ENCODE results near the gene SKIDA1.

The SKIDA1 gene

DNA sequence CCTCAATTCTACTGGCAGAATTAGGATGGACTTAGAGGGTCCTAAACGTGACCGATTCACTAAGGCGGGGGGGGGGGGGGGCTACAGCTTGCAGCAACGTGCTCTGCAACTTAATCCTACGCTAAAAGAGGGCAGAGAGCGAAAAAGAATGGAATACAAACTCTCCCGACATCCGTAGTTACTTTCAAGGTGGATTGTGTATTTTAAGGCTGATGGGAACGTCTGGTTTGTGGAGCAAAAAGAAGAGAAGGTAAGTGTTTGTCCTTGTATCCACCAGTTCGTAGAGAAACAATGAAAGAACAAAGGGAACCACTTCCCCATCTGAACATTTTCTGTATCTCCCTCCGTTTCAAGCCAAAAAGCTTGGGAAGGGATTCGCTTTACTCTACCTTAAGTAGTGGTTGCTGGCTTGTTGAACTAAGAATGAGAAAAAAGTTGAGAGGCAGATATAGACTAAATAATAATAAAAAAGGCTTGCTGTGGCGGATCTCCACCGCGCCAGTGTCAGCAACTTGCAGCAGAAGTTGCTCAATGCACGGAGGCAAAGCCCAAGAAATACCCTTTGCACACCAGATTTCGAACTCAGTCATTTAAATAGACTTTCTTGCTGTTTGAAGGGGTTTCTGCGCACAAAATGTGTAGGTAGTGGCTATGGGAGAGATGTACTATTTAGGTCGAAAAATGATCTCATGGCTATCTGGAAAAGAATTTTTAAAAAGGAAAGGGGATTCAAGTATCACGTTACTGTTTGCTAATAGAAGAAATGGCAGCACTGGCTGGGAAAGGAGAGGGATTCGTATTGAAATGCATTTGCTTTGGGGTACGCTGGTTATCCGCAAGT is 736 bp downstream of the SKIDA1 start:
- DNase-seq (ENCODE audit: low read depth in 1 of 2, low spot score in 1 of 2) = peak in 1 of 2 experiments; percentile 41
- no peak for TF ChIP-seq GABPA (IDR thresholded peaks at IDR 0.05; ENCODE audit: low read depth)
- TF ChIP-seq, protein P1, sequence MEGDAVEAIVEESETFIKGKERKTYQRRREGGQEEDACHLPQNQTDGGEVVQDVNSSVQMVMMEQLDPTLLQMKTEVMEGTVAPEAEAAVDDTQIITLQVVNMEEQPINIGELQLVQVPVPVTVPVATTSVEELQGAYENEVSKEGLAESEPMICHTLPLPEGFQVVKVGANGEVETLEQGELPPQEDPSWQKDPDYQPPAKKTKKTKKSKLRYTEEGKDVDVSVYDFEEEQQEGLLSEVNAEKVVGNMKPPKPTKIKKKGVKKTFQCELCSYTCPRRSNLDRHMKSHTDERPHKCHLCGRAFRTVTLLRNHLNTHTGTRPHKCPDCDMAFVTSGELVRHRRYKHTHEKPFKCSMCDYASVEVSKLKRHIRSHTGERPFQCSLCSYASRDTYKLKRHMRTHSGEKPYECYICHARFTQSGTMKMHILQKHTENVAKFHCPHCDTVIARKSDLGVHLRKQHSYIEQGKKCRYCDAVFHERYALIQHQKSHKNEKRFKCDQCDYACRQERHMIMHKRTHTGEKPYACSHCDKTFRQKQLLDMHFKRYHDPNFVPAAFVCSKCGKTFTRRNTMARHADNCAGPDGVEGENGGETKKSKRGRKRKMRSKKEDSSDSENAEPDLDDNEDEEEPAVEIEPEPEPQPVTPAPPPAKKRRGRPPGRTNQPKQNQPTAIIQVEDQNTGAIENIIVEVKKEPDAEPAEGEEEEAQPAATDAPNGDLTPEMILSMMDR (IDR thresholded peaks at IDR 0.05; ENCODE audit: insufficient read depth, low read length) = no peak
- peak; percentile 71 for TF ChIP-seq SPI1 (IDR thresholded peaks at IDR 0.05; ENCODE audit: borderline replicate concordance, low read depth)
- H3K27me3 ChIP-seq (ENCODE audit: insufficient read depth, poor library complexity, severe bottlenecking) = no peaks in the 10 kb centered on the region
- peak overlapping the region; percentile 93 for H3K27ac ChIP-seq (replicated peaks)
- peak overlapping the region; percentile 43 for H3K4me3 ChIP-seq (replicated peaks; ENCODE audit: insufficient read depth, low read length)

DNA sequence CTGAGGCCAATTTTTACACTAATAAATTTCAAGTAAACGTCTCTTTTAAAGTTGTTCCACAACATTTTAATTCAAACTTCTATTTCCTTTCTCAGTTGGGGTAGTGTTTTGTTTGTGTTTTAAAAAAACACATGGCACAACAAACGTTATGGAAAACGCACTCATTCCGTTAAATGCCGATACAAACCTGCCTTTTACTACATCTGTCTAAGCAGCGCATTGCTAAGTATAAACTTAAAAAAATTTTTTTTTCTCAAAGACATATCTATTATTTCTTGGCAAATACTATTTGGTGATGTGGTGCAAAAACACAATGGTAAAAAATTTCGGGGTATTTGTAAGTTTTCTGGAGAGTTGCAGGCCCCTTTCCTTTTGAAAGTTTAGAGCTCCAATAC is 1.4 kb downstream of the SKIDA1 start:
- Histone ChIP-seq H3K27ac (replicated peaks) (peak overlapping the region; percentile 93), H3K4me3 (replicated peaks; ENCODE audit: insufficient read depth, low read length) (no peak overlapping the region), H3K27me3 (ENCODE audit: insufficient read depth, poor library complexity, severe bottlenecking) (peaks cover 3% of the 10 kb centered on the region)
- DNase-seq (ENCODE audit: low read depth in 1 of 2, low spot score in 1 of 2) = no peak
- TF ChIP-seq, protein P2, sequence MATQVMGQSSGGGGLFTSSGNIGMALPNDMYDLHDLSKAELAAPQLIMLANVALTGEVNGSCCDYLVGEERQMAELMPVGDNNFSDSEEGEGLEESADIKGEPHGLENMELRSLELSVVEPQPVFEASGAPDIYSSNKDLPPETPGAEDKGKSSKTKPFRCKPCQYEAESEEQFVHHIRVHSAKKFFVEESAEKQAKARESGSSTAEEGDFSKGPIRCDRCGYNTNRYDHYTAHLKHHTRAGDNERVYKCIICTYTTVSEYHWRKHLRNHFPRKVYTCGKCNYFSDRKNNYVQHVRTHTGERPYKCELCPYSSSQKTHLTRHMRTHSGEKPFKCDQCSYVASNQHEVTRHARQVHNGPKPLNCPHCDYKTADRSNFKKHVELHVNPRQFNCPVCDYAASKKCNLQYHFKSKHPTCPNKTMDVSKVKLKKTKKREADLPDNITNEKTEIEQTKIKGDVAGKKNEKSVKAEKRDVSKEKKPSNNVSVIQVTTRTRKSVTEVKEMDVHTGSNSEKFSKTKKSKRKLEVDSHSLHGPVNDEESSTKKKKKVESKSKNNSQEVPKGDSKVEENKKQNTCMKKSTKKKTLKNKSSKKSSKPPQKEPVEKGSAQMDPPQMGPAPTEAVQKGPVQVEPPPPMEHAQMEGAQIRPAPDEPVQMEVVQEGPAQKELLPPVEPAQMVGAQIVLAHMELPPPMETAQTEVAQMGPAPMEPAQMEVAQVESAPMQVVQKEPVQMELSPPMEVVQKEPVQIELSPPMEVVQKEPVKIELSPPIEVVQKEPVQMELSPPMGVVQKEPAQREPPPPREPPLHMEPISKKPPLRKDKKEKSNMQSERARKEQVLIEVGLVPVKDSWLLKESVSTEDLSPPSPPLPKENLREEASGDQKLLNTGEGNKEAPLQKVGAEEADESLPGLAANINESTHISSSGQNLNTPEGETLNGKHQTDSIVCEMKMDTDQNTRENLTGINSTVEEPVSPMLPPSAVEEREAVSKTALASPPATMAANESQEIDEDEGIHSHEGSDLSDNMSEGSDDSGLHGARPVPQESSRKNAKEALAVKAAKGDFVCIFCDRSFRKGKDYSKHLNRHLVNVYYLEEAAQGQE (IDR thresholded peaks at IDR 0.05; ENCODE audit: insufficient replicate concordance, low read depth) = no peak
- TF ChIP-seq POLR2AphosphoS5 (IDR thresholded peaks at IDR 0.05; ENCODE audit: low read depth) (no peak), GABPA (IDR thresholded peaks at IDR 0.05; ENCODE audit: low read depth) (no peak), SPI1 (IDR thresholded peaks at IDR 0.05; ENCODE audit: borderline replicate concordance, low read depth) (no peak)
- TF ChIP-seq, protein P1 (IDR thresholded peaks at IDR 0.05; ENCODE audit: insufficient read depth, low read length) = no peak

DNA sequence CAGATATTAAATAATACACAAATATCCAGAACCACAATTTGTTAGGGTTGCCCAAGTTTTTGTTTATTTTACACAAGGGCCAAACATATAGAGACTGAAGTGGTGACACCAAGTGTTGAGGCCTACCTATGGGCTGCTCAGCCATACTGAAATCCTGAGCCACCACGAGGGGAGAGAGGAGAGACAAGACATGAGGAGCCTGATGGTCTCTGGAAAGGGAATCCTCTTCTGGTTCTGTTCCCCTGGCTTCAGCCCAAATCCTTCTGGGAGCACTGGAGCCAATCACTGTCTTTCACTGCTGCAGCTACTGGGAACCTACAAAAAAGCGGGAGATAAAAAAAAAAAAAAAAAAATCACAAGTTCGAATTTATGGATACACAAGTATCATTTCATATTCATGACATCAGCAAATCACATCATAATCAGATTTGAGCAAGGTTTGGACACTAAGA is 1.9 kb downstream of the SKIDA1 start:
- no peak overlapping the region for H3K4me3 ChIP-seq (replicated peaks; ENCODE audit: insufficient read depth, low read length)
- no peak for DNase-seq (ENCODE audit: low read depth in 1 of 2, low spot score in 1 of 2)
- TF ChIP-seq POLR2AphosphoS5 (IDR thresholded peaks at IDR 0.05; ENCODE audit: low read depth) (no peak), SPI1 (IDR thresholded peaks at IDR 0.05; ENCODE audit: borderline replicate concordance, low read depth) (no peak)
- peaks cover 4% of the 10 kb centered on the region for H3K27me3 ChIP-seq (ENCODE audit: insufficient read depth, poor library complexity, severe bottlenecking)
- no peak overlapping the region for H3K27ac ChIP-seq (replicated peaks)

DNA sequence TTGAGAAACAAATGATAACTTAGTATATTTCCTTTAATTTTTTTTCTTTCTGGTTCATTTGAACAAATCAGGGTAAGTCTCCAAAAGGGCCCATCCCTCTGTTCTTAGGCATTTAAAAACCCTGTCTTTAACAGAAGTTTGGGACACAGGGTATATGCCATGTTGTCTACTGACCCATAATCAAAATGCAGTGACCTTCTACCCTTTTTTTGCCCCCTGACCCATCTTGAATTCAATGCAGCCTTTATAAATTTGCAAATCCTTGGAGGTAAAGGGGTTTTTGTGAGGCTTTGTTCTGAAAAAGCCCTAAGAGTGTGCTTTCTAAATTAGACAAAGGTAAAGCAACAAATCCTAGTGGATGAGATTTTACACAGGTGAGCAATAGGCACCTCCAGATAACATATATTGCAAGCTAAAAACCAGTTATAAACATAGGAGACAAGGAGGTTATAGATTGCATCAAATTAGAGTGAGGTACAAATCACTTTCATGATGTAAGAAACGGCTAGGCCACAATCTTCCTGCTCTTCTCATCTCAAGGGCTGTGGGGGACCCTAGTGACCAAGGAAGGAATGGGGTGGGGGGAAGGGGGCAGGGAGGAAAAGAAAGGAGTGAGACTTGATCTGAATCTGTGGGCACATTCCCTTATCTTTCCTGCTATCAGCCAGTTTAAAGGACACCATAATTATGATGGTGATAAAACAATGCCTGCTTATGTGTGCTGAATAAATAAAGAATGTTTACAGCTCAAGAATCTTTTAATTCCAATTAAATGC is 2.7 kb downstream of the SKIDA1 start:
- no peak overlapping the region for H3K27ac ChIP-seq (replicated peaks)
- TF ChIP-seq SPI1 (IDR thresholded peaks at IDR 0.05; ENCODE audit: borderline replicate concordance, low read depth) (no peak), POLR2AphosphoS5 (IDR thresholded peaks at IDR 0.05; ENCODE audit: low read depth) (no peak), GABPA (IDR thresholded peaks at IDR 0.05; ENCODE audit: low read depth) (no peak)
- TF ChIP-seq, protein P1 (IDR thresholded peaks at IDR 0.05; ENCODE audit: insufficient read depth, low read length) = no peak
- TF ChIP-seq, protein P2 (IDR thresholded peaks at IDR 0.05; ENCODE audit: insufficient replicate concordance, low read depth) = no peak
- H3K4me3 ChIP-seq (replicated peaks; ENCODE audit: insufficient read depth, low read length) = no peak overlapping the region
- peaks cover 9% of the 10 kb centered on the region for H3K27me3 ChIP-seq (ENCODE audit: insufficient read depth, poor library complexity, severe bottlenecking)
- no peak for DNase-seq (ENCODE audit: low read depth in 1 of 2, low spot score in 1 of 2)
